Sigmoid colon (tissue), 7 donors: ENCODE results near the gene SLC6A5. TPM values are rescaled to one million over a fixed set of nuclear protein-coding genes. Genes with fewer than 3 reads are reported as not detected.

Experiments
- DNase-seq: peaks from one replicate; pipeline ENCODE4 v3.0.0-alpha.2; 2019
- H3K27ac ChIP-seq, 4 donors: fragments of 200-600 bp; sonication (generic); one replicate each; pipeline ENCODE4 v1.5.1; 2016 to 2019; ENCODE audit warnings: mild to moderate bottlenecking in 1 of 4
- H3K27me3 ChIP-seq, 3 donors: fragments of 200-600 bp; sonication (generic); one replicate each; pipeline ENCODE4 v1.5.1; 2019; ENCODE audit warnings: mild to moderate bottlenecking in 1 of 3
- H3K36me3 ChIP-seq, 4 donors: fragments of 200-600 bp; sonication (generic); one replicate each; pipeline ENCODE4 v1.5.1; 2016 to 2019
- H3K4me1 ChIP-seq, 4 donors: fragments of 200-600 bp; sonication (generic); one replicate each; pipeline ENCODE4 v1.5.1; 2017 to 2019
- H3K4me3 ChIP-seq, 4 donors: fragments of 200-600 bp; sonication (generic); one replicate each; pipeline ENCODE4 v1.5.1; 2017 to 2019; ENCODE audit warnings: mild to moderate bottlenecking in 2 of 4, moderate library complexity in 1 of 4
- H3K9me3 ChIP-seq, 4 donors: fragments of 200-600 bp in 3 of 4; sonication (generic) in 3 of 4; one replicate each; pipeline versions ENCODE4 v1.5.1 to v1.6.1; 2013 to 2019
- EP300 ChIP-seq, 4 donors: sonication (generic); formaldehyde crosslinking; IDR thresholded peaks; one replicate each; pipeline ENCODE4 v1.6.1; 2017; ENCODE audit warnings: antibody characterized with exemption in 4 of 4
- POLR2A ChIP-seq, 2 donors: fragments of 450-650 bp; IDR thresholded peaks; one replicate each; pipeline ENCODE4 v1.6.1; 2016; ENCODE audit warnings: antibody characterized with exemption in 2 of 2, mild to moderate bottlenecking in 2 of 2, moderate library complexity in 2 of 2
- POLR2AphosphoS5 ChIP-seq, 4 donors: sonication (generic); formaldehyde crosslinking; IDR thresholded peaks; one replicate each; pipeline ENCODE4 v1.6.1; 2017; ENCODE audit warnings: antibody characterized with exemption in 4 of 4
- WGBS, 2 donors: extraction: QIAGEN DNeasy Blood & Tissue Kit; methylation state at CpG; one replicate each; pipeline ENCODE4 v1.1.7; 2013; 5-methylcytosine and 5-hydroxymethylcytosine counted together
- intact Hi-C: fragments of 100-400 bp; cut with DNase I; formaldehyde crosslinking; loops from one replicate; pipeline ENCODE4 v1.15.1; 2023
- polyA plus RNA-seq, 3 donors: library from polyadenylated mRNA; stranded (reverse); fragments of 200-250 nt; gene quantifications; one replicate each; pipeline ENCODE4 v1.2.3, GENCODE V29; 2013
- total RNA-seq, 4 donors: library from RNA; depleted of rRNA; stranded (reverse); fragments of >200 nt; gene quantifications; one replicate each; pipeline ENCODE4 v1.1.0, GENCODE V29; 2016
- TF ChIP-seq, protein P1 (sequence below), 4 experiments: fragments of 450-650 bp in 3 of 4; fragments of 200-600 bp in 1 of 4; IDR thresholded peaks; one replicate each; pipeline ENCODE4 v1.5.1; 2016 to 2019; ENCODE audit warnings: antibody characterized with exemption in 4 of 4, mild to moderate bottlenecking in 3 of 4, moderate library complexity in 2 of 4
- donor health status: healthy with polysubstance abuse.
- donor health status: Bipolar disorder and iron deficiency.
- donor health status: healthy.

Gene SLC6A5
- total and polyA plus RNA-seq, 7 donors = under 0.01 TPM; not detected in 6

- Histone ChIP-seq H3K4me1 (peaks cover 0 to 12% (median 8%) of the 10 kb centered on the region in 4 donors), H3K4me3 (no peak overlapping the region), H3K27me3 (peaks cover 39 to 100% (median 86%) of the 10 kb centered on the region in 3 donors), H3K36me3 (no peaks in the 10 kb centered on the region), H3K27ac (no peak overlapping the region), H3K9me3 (no peaks in the 10 kb centered on the region)
- no peak for DNase-seq
- intact Hi-C loops = no loop called here
- TF ChIP-seq, protein P1, sequence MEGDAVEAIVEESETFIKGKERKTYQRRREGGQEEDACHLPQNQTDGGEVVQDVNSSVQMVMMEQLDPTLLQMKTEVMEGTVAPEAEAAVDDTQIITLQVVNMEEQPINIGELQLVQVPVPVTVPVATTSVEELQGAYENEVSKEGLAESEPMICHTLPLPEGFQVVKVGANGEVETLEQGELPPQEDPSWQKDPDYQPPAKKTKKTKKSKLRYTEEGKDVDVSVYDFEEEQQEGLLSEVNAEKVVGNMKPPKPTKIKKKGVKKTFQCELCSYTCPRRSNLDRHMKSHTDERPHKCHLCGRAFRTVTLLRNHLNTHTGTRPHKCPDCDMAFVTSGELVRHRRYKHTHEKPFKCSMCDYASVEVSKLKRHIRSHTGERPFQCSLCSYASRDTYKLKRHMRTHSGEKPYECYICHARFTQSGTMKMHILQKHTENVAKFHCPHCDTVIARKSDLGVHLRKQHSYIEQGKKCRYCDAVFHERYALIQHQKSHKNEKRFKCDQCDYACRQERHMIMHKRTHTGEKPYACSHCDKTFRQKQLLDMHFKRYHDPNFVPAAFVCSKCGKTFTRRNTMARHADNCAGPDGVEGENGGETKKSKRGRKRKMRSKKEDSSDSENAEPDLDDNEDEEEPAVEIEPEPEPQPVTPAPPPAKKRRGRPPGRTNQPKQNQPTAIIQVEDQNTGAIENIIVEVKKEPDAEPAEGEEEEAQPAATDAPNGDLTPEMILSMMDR (IDR thresholded peaks at IDR 0.05) = no peak
- no peak for TF ChIP-seq POLR2AphosphoS5 (IDR thresholded peaks at IDR 0.05)
- TF ChIP-seq POLR2A (IDR thresholded peaks at IDR 0.05) = no peak
- WGBS, 2 donors = 19 to 32% methylated on average over 10 of the region's 10 CpGs
Observed at GRCh38 chr11:20600020-20600346, 575 bp downstream of the SLC6A5 start.

GRCh38 chr11:20600551-20600950 is 1.1 kb downstream of the SLC6A5 start:
- Histone ChIP-seq H3K4me1 (peaks cover 0 to 12% (median 8%) of the 10 kb centered on the region in 4 donors), H3K4me3 (no peak overlapping the region), H3K36me3 (no peaks in the 10 kb centered on the region), H3K9me3 (no peaks in the 10 kb centered on the region), H3K27ac (no peak overlapping the region), H3K27me3 (peaks cover 40 to 100% (median 92%) of the 10 kb centered on the region in 3 donors)
- WGBS, 2 donors = 22 to 24% methylated on average over 7 of the region's 7 CpGs
- no peak for DNase-seq
- TF ChIP-seq EP300 (IDR thresholded peaks at IDR 0.05) (no peak), POLR2AphosphoS5 (IDR thresholded peaks at IDR 0.05) (no peak), POLR2A (IDR thresholded peaks at IDR 0.05) (no peak)
- TF ChIP-seq, protein P1 (IDR thresholded peaks at IDR 0.05) = no peak
- intact Hi-C loops = no loop called here

DNA sequence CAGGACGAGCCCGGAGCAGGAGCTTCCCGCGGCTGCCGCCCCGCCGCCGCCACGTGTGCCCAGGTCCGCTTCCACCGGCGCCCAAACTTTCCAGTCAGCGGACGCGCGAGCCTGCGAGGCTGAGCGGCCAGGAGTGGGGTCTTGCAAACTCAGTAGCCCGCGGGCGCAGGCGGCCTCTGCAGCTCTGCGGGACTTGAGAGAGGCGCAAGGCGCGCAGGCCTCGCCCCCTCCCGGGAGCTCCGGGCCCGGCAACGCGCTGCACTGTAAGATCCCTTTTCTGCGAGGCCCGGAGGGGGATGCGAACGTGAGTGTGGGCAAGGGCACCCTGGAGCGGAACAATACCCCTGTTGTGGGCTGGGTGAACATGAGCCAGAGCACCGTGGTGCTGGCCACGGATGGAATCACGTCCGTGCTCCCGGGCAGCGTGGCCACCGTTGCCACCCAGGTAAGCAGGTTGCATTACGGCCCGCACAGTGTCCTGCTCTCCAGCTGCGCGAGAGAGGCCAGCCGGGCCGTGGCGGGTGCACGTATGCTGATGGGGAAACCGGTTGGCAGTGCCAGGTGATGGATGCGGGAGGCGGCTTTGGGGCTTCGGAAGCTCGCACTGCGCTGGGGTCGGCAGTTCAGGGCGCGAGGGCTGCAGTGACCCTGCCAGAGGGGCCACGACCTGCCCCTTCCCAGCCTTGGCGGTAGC is 2.0 kb downstream of the SLC6A5 start:
- 5 to 17% methylated on average over 63 of the region's 63 CpGs for WGBS, 2 donors
- no peak overlapping the region for H3K27ac ChIP-seq
- H3K27me3 ChIP-seq = peaks cover 38 to 100% (median 93%) of the 10 kb centered on the region in 3 donors
- intact Hi-C loops = no loop called here
- TF ChIP-seq POLR2AphosphoS5 (IDR thresholded peaks at IDR 0.05) = no peak
- TF ChIP-seq, protein P1 (IDR thresholded peaks at IDR 0.05) = no peak
- TF ChIP-seq EP300 (IDR thresholded peaks at IDR 0.05) = no peak
- TF ChIP-seq POLR2A (IDR thresholded peaks at IDR 0.05) = no peak
- no peaks in the 10 kb centered on the region for H3K9me3 ChIP-seq
- H3K36me3 ChIP-seq = no peaks in the 10 kb centered on the region
- no peak for DNase-seq
- H3K4me1 ChIP-seq = peaks cover 0 to 15% (median 8%) of the 10 kb centered on the region in 4 donors
- no peak overlapping the region for H3K4me3 ChIP-seq

- H3K27me3 ChIP-seq = peaks cover 20 to 78% (median 65%) of the 10 kb centered on the region in 3 donors
- intact Hi-C loops = no loop called here
- no peak for TF ChIP-seq EP300 (IDR thresholded peaks at IDR 0.05)
- no peak for TF ChIP-seq POLR2A (IDR thresholded peaks at IDR 0.05)
- TF ChIP-seq POLR2AphosphoS5 (IDR thresholded peaks at IDR 0.05) = no peak
- TF ChIP-seq, protein P1 (IDR thresholded peaks at IDR 0.05) = no peak
- no peak overlapping the region for H3K27ac ChIP-seq
- H3K36me3 ChIP-seq = no peaks in the 10 kb centered on the region
- DNase-seq = no peak
- no peak overlapping the region for H3K4me3 ChIP-seq
- 8 to 18% methylated on average over 25 of the region's 25 CpGs for WGBS, 2 donors
- H3K9me3 ChIP-seq = no peaks in the 10 kb centered on the region
- peaks cover 0 to 3% (median 0%) of the 10 kb centered on the region in 4 donors for H3K4me1 ChIP-seq
Observed at GRCh38 chr11:20604295-20604803, 4.9 kb downstream of the SLC6A5 start.
